ENCODE measurements around the gene QTRT2.

Gene QTRT2

DNA sequence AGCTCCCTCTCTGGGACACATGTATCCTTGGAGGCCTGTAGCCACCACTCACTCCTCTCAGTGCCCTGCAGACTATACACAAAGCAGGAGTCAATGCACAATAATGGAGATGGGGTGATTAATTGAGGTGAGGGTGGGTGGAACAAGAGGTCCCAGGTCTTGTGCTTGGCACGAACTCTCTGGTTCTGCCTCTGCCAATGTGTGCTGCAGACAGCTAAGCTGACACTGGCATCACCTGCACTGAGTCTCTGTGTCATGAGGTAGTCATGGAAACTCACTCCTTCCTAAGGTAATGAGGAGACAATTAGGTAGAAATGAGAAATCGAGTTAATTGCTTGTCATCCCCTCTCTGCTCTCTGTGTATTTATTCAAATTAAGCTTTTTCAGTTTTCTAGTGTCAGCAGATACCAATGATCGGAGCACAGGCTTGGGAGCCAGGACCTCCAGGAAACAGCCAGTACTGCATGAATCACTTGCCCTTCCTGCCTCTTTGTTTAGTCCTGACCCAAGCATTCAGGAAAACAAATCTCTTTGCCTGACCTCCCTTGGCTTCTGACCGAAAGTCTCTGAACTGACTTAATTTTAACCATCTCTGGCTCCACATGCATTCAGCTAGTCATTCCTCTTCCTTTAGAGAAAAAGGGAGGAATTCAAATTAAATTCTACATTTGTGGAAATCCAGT is 65.6 kb downstream of the QTRT2 start:
- DNase-seq, result peak in 1 of 56 donors; percentile 11

DNA sequence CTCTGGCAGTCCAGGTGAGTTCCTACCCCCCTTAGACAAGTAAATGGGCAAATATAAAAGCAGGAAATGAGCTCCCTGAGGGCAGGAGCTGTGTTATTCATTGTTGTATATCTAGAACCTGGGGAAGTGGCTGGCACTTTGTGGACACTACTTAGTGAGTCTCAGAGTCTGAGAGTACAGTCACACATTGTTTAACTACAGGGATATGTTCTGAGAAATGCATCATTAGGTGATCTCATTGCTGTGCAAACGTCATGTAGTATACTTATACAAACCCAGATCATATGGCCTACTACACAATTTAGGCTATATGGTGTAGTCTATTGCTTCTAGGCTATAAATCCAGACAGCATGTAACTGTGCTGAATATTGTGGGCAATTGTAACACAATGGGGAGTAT is 69.9 kb downstream of the QTRT2 start:
- DNase-seq, result no peak

GRCh38 chr3:114127517-114127916 is 71.0 kb downstream of the QTRT2 start:
- no peak for DNase-seq

GRCh38 chr3:114128231-114128630 is 71.7 kb downstream of the QTRT2 start:
- DNase-seq, result no peak

- no peak for DNase-seq
These were observed 72.3 kb downstream of the QTRT2 start for GRCh38 chr3:114128826-114129225.

- no peak for DNase-seq
These were observed 76.0 kb downstream of the QTRT2 start for GRCh38 chr3:114132500-114132899.

GRCh38 chr3:114133947-114134346 is 77.4 kb downstream of the QTRT2 start:
- no peak for DNase-seq
